GM13976 (cell line): ENCODE measurements around the gene ZNF526.
A peak's percentile ranks its signal among the peaks of the same experiment; 100 is the strongest.
"Not testable (repeated sequence)": the region's sequence is repeated elsewhere in the genome, so short reads cannot be mapped to it uniquely, and the experiment has no call there.

Source experiments
- DNase-seq: peaks from one replicate; pipeline ENCODE4 v3.0.0; 2012; ENCODE audit warnings: low spot score
- CTCF ChIP-seq: IDR thresholded peaks from 2 replicates; pipeline ENCODE4 v1.5.1; 2012; ENCODE audit warnings: borderline replicate concordance, mild to moderate bottlenecking; ENCODE audit not compliant: insufficient read depth; ENCODE audit errors: extremely low read depth, missing control alignments, control extremely low read depth
- in situ Hi-C: fragments of 300-500 bp; cut with MboI; formaldehyde crosslinking; loops from one replicate; pipeline ENCODE4 v1.12.0; 2022; ENCODE audit warnings: low sequenced_read_pairs, mixed read lengths, inconsistent platforms; ENCODE audit not compliant: unreplicated experiment

ZNF526 gene

GRCh38 chr19:42254089-42254849 lies 34.2 kb downstream of the ZNF526 start:
- in situ Hi-C loops, result no loop called here
- peak; percentile 68 for DNase-seq
- no peak for TF ChIP-seq CTCF

GRCh38 chr19:42254850-42255765 lies 35.0 kb downstream of the ZNF526 start, which contains the start of gene ERF:
TSS of gene ERF (minus strand) at chr19:42255128. CDS start at chr19:42254999, 129 bp downstream.
- in situ Hi-C loops, result no loop called here

GRCh38 chr19:42255766-42256745 lies 35.9 kb downstream of the ZNF526 start:
- DNase-seq, result no peak
- no peak for TF ChIP-seq CTCF
- in situ Hi-C loops, result no loop called here

More at GRCh38 chr19:42254850-42255765, 35.0 kb downstream of the ZNF526 start, which contains the start of gene ERF:
- no peak for TF ChIP-seq CTCF
- peak; percentile 98 for DNase-seq

- in situ Hi-C loops, DNase-seq: not testable (repeated sequence)
Observed at GRCh38 chr19:42257842-42258241, 37.7 kb downstream of the ZNF526 start.

- TF ChIP-seq CTCF, result no peak
- no peak for DNase-seq
- in situ Hi-C loops, result no loop called here
Observed at GRCh38 chr19:42261763-42262162, 41.7 kb downstream of the ZNF526 start.

DNA sequence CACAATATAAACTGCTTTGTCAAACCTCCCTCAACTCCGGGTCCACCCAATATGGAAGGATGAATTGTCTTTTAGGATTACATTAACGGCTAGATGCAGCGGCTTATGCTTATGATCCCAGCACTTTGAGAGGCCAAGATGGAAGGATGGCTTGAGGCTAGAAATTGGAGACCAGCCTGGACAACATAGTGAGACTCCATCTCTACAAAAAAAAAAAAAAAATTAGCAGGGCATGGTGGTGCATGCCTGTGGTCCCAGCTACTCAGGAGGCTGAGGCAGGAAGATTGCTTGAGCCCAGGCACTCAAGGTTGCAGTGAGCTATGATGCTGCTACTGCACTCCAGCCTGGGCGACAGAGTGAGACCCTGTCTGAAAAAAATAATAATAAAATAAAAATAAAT lies 46.0 kb downstream of the ZNF526 start:
- in situ Hi-C loops, DNase-seq: not testable (repeated sequence)

DNA sequence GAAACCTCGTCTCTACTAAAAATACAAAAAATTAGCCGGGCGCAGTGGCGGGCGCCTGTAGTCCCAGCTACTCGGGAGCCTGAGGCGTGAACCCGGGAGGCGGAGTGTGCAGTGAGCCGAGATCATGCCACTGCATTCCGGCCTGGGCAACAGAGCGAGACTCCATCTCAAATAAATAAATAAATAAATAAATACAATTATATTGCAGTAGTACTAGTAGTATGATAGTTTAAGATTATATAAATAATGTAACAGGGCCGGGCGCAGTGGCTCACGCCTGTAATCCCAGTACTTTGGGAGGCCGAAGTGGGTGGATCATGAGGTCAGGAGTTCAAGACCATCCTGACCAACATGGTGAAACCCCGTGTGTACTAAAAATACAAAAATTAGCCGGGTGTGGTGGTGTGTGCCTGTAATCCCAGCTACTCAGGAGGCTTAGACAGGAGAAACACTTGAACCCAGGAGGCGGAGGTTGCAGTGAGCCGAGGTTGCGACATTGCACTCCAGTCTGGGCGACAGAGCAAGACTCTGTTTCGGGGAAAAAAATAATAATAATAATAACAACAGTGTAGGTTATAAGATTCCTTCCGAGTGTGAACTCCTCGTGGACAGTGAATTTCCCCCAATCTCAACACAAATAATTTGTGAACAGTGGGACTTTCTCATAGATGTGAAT lies 47.0 kb downstream of the ZNF526 start:
- in situ Hi-C loops, DNase-seq: not testable (repeated sequence)
